Measurements from ENCODE around the gene CTIF.

The CTIF gene

DNA sequence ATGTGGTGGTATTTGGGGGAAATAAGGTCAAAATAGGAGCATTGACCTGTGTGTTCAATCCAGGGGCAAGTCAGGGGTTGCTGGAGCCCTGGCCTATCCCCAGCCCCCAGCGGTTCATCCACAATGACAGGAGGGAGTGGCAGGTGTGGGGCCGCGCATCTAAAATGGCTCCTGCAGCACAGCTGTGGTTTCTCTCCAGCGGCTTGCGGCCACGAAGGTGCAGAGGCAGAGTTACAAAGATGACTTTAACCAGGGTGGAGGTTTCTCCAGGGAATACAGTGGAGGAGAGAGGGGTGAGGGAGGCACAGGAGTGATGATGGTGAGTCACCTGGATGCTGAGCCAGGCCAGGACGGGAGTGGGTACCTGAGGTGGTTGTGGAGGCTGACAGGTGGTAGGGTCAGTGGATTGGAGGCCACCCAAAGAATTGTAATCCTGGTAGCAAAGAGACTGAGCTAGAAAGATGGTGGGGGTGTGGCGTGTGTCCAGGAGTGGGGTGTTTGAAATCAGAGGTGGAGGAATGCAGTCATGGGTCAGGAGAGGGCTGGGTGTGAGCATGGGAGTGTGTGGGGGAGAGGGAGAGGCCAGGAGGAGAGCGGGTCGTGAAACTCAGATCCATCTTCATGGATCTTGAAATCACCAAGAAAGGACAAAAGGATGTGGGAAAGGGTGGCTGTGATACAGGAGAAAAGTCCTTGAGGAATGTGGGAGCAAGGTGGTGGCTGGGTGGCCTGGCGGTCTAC, 83.2 kb downstream of the CTIF start:
- no peak for DNase-seq (ENCODE audit: low read depth)

DNA sequence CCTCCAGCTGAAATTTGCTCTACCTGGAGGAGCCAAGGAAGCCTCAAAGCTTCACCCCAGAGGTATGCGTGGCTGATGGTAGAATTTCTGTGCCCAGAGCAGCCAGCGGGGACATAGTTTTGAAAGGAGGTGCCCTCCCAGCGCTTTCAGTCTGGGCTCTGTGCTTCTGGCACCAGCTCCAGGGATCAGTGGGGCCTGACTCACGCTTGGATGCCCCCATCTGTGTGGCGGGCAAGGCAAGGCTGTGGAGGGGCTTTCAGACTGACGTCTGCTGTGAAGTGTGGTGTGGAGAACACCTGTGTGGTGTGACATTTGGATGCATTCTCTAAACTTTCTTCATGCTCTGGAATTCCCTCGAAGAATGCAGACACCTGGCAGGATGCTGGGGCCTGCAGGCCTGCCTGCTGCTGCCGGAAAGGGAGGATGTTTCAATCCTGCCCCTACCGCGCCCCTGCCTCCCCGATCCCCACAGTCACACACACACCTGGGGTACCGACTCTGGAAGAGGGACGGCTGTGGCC, 84.1 kb downstream of the CTIF start:
- no peak for DNase-seq (ENCODE audit: low read depth)

GRCh38 chr18:48623468-48624235, 84.8 kb downstream of the CTIF start:
- DNase-seq (ENCODE audit: low read depth), result no peak

DNA sequence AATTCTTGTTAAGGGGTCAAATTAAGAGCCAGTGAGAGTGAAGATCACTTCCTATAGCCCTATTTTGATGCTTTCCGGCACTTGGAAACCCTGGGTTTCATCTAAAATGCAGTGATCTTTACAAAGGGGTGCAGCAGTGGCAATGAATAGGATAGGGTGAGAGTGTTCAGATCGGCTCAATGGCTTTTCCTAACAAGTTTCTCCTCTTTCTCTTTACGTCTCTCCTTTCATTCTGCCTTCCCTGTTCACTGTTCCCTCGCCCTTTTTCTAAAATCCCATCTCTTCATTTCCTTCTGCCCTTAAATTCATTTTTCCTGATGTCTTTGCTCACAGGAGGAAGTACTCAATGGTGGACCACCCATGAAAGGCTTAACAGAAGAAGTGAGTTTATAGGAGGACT, 86.0 kb downstream of the CTIF start:
- no peak for DNase-seq (ENCODE audit: low read depth)

DNA sequence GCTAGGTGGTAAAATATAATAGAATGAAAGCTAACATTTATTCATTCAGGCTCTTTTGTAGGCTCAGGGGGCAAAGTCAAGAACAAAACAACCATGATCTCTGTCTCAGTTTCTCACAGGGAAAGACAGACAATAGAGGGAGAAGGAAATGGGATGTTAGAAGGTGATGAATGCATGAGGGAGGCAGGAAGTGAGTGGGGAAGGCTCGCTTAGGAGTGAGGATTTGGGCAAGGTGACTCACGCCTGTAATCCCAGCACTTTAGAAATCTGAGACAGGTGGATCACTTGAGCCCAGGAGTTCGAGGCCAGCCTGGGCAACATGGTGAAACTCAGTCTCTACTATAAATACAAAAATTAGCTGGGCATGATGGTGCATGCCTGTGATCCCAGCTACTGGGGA, 88.4 kb downstream of the CTIF start:
- DNase-seq (ENCODE audit: low read depth), result no peak

- no peak for DNase-seq (ENCODE audit: low read depth)
Observed at GRCh38 chr18:48629730-48630324, 91.0 kb downstream of the CTIF start.

DNA sequence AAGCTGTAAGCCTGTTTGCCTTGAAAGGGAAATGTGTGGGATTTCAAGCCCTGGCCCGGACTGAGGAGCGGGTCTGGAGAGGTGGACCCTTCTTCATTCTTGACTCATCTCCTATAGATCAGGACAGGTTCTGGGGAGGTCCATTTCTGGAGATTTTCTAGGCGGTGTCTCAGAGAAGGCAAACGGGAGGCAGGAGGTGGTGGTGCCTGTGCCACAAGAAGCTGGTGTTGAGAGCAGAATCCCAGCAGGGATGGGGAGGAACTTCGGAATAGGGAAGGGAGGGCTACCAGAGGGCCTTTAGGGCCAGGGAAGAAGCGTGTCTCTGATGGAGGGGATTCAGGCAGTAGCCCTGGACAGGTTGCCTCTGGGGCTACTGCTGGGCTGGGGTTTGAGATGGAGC, 93.0 kb downstream of the CTIF start:
- DNase-seq (ENCODE audit: low read depth), result no peak

GRCh38 chr18:48632676-48633257, 93.9 kb downstream of the CTIF start:
- no peak for DNase-seq (ENCODE audit: low read depth)

DNA sequence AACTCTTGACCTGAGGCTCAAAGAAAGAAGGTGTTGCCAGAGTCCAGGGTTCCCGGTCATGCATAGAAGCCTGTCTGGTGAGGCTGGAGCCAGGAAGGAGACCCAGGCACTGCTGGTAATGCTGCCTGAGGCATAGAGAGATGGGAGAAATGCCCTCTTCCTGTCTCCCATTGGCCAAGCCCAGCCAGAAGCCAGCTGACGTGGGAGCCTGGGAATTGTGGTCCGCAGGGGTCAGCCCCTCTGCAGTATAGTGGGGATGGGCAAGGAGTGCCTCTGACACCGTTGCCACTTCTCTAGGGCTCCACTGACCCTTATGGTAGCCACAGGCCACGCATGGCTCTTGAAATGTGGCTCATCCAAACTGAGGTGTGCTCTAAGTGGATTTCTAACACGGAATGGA, 95.7 kb downstream of the CTIF start:
- DNase-seq (ENCODE audit: low read depth), result no peak

- DNase-seq (ENCODE audit: low read depth), result no peak
Observed at GRCh38 chr18:48634975-48635374, 96.1 kb downstream of the CTIF start.

DNA sequence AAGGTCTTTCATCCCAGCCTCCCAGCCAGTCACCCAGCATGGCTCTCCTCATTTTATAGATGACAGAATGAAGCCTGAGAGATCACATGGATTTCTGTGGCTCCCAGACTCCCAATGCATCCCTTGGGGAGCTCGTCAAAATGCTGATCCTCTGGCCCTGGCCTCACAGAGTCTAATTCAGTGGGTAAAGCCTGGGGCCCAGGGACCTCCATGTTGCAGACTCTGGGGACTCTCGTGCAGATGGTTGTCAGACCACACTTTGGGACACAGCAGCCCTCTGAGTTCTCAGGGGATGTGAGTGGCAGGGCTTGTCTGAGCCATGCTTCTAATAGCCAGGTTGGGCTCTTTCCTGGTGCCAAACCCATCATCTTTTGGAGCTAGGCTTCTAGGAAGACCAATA, 97.0 kb downstream of the CTIF start:
- no peak for DNase-seq (ENCODE audit: low read depth)

DNA sequence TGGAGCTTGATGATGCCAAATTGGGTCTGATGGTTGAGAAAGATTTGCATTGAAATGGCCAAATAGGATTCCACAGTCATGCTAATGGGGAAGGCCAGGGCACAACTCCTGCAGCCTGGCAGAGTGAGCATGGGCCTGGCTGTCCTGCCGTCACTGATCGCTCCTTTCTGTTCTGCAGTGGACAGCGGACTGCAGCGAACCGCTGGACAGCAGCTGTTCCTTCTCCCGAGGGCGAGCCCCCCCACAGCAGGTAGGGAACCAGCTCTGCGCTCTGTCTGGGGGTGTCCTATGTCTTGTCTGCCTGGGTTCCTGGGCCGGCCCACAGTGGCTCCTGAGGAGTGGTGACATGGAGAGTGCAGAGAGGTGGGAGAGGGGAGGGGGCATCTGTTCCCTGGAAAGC, 97.6 kb downstream of the CTIF start:
- no peak for DNase-seq (ENCODE audit: low read depth)

DNA sequence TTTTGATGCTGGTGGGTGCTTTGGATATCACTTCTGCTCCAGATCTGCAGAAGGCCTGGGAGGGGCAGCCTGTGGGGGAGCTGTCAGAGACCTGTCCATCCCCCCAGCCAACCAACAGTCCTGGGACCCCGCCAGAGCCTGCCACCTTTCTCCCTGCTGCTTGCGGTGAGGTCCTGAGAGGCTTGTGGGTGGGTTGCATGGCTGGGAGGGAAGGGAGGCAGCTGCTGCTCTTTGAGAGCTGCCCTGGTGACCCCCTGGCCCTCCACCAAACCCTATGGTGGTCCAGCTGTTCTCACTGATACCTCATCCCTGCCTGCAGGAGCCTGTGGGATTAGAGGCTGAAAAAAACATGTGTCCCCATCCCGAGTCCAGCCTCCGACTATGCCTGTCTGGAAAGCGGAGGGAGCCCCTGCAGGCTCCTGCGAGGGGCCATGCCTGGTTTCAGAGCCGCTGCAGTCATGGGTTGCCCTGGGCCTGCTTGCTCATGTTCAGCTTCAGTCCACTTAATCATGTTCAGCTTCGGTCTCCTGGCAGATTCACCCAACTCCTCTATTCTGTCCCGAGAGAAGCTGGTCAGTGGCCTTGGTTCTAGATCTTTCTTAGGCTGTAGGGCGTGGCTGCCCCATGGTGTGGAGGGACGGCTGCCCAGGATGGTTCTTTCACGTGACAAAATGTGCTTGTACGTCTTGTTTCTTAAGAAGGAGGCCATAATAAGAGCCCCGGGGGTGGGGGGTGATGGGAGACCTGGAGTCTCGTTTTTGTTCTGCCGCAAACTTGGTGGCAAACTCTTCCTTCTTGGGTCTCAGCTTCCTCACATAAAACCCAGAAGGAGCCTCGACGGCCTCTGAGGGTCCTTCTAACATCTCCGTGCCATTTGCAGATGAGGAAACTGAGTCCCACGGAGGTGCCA, 98.5 kb downstream of the CTIF start:
- DNase-seq (ENCODE audit: low read depth), result no peak

- no peak for DNase-seq (ENCODE audit: low read depth)
Observed at GRCh38 chr18:48638451-48638850, 99.6 kb downstream of the CTIF start.

DNA sequence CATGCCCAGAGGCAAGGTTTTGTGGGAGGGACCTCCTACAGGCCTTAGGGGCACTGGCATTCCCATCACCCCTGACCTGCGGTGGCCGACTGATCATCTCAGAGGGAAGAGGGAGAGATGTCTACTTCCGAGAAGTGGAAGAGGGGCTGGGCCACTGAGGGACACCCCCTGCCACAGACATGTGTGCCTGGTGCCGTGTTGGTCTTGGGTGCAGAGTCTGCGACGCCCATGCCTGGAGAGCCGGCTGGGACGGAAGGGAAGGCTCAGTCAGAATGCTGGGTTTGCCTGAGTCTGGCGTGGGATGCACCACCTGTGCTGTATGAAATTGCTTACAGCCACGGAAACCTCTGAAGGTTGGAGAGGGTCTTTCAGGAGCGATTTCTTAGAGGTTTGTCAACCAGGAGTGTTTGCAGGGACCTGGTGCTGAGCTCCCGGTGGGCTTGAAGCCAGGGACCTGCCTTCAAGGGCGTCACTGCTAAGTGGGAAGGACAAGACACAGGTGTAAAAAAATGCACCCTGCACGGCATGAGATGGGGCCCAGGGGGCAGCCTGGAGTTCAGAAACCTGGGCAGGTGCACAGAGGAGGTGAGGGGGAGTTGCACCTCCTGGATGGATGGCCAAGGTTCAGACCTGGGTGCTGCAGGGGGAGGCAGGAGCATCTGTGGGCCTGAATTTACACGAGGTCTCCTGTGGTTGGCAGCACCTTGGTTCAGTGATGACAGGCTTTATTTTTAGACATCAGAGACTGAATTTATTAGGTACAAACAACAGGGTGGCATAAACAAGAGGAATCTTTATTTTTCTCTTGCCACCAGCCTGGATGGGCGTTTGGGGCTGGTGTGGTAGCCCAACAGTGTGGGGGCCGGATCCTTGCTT, 100.3 kb downstream of the CTIF start:
- no peak for DNase-seq (ENCODE audit: low read depth)

DNA sequence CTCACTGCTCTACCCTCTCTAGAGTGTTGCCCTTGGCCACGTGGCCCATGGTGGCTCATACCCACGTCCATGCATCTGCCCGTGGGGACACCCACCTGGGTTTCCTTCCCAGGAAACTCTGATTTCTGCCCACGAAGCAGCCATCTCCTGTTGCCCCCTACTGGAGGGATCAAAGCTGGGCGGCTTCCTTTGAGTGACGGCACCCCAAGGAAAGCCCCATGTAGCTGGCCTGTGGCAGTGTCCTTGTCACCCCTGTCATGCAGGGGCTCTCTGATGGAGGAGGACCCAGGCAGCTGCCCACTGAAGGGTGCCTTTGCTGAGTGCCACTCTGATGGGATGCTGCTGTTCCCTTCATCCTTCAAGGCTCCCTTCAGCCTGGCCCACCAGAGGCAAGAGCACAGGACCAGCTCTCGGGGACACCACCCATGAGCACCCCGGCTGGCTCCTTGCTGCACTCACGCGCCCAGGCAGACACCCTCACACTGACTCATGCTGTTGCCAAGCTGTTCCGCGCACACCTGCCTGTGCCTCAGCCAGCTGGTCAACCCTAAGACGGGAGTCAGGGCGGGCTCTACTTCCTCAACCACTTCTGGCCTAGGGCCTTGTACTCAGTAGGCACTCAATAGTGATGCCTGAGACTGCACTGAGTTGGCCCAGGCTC, 101.1 kb downstream of the CTIF start:
- no peak for DNase-seq (ENCODE audit: low read depth)

GRCh38 chr18:48640566-48641270, 101.9 kb downstream of the CTIF start:
- no peak for DNase-seq (ENCODE audit: low read depth)

GRCh38 chr18:48641981-48642380, 103.2 kb downstream of the CTIF start:
- DNase-seq (ENCODE audit: low read depth), result no peak

DNA sequence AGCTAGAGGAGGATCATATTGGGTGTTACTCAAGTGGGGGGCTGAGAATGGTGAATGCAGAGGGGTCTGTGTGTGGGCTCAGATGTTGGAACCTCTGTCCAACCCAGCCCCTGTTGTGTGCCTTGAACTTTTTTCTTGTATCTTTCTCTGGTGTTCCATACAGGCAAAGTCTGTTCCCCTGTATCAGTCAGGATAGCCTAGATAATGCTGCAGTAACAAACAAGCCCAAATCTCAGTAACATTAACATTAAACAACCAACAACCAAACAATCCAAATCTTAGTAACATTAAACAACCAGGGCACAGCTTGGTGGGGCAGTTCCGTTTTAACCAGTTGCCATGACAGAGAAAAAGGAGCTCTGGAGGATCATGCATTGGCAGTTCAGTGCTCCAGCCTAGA, 103.7 kb downstream of the CTIF start:
- DNase-seq (ENCODE audit: low read depth), result no peak

All from stimulated activated CD8-positive, alpha-beta memory T cell treated with anti-CD3 and anti-CD28 coated beads, Interleukin-12 subunit alpha, Interleukin-12 subunit beta, amount 100 ng/mL, for 4 hours (primary cell).